Mesenchymal stem cell (in vitro differentiated cells and primary cell): ENCODE data around the gene LUC7L2.
A peak's percentile ranks its signal among the peaks of the same experiment; 100 is the strongest.

Experiments used
- DNase-seq: peaks from one replicate; pipeline ENCODE4 v3.0.0-alpha.2; 2013
- H2AFZ ChIP-seq: one replicate; pipeline ENCODE4 v1.6.1; 2013; ENCODE audit warnings: low read depth, mild to moderate bottlenecking, control low read depth, inconsistent platforms, low read length, moderate library complexity
- H2AK5ac ChIP-seq: 2 replicates; pipeline ENCODE4 v1.6.1; 2013; ENCODE audit warnings: low read length, moderate library complexity, mild to moderate bottlenecking, inconsistent platforms; ENCODE audit not compliant: severe bottlenecking
- H2BK120ac ChIP-seq: one replicate; pipeline ENCODE4 v1.6.1; 2013; ENCODE audit warnings: low read depth, mild to moderate bottlenecking, inconsistent platforms, low read length, moderate library complexity
- H2BK12ac ChIP-seq, 2 experiments: one replicate each; pipeline ENCODE4 v1.6.1; 2013; ENCODE audit warnings: inconsistent platforms in 2 of 2, low read length in 2 of 2, mild to moderate bottlenecking in 2 of 2, moderate library complexity in 2 of 2, control low read depth in 1 of 2
- H2BK15ac ChIP-seq: one replicate; pipeline ENCODE4 v1.6.1; 2013; ENCODE audit warnings: mild to moderate bottlenecking, low read depth, inconsistent platforms; ENCODE audit not compliant: poor library complexity, severe bottlenecking
- H2BK5ac ChIP-seq: 2 replicates; pipeline ENCODE4 v1.6.1; 2013; ENCODE audit warnings: low read depth, mild to moderate bottlenecking, low read length, control low read depth, inconsistent platforms; ENCODE audit not compliant: poor library complexity, severe bottlenecking
- H3K14ac ChIP-seq, 2 experiments: one replicate each; pipeline ENCODE4 v1.6.1; 2013; ENCODE audit warnings: inconsistent platforms in 2 of 2, low read length in 2 of 2, control low read depth in 1 of 2, mild to moderate bottlenecking in 1 of 2, moderate library complexity in 1 of 2
- H3K18ac ChIP-seq, 2 experiments: one replicate each; pipeline ENCODE4 v1.6.1; 2013; ENCODE audit warnings: inconsistent platforms in 2 of 2, low read length in 2 of 2, control low read depth in 1 of 2, low read depth in 1 of 2, mild to moderate bottlenecking in 1 of 2
- H3K23ac ChIP-seq, 2 experiments: one replicate each; pipeline ENCODE4 v1.6.1; 2013; ENCODE audit warnings: inconsistent platforms in 2 of 2, low read length in 2 of 2, mild to moderate bottlenecking in 2 of 2, moderate library complexity in 2 of 2, control low read depth in 1 of 2
- H3K27ac ChIP-seq: 2 replicates; pipeline ENCODE4 v1.5.1; 2013; ENCODE audit warnings: mild to moderate bottlenecking, moderate library complexity, low read length, control low read depth, inconsistent platforms; ENCODE audit not compliant: poor library complexity, severe bottlenecking
- H3K27me3 ChIP-seq, 2 experiments: 2 replicates each; pipeline versions ENCODE4 v1.6.1 to v1.7.0; 2013; ENCODE audit warnings: low read length in 2 of 2, mild to moderate bottlenecking in 2 of 2, moderate library complexity in 2 of 2, control low read depth in 1 of 2, inconsistent platforms in 1 of 2; ENCODE audit not compliant: control insufficient read depth in 1 of 2, insufficient read depth in 1 of 2
- H3K36me3 ChIP-seq, 2 experiments: 2 replicates each; pipeline versions ENCODE4 v1.6.1 to v1.7.0; 2013; ENCODE audit warnings: low read length in 2 of 2, control low read depth in 1 of 2, inconsistent platforms in 1 of 2, low read depth in 1 of 2, mild to moderate bottlenecking in 1 of 2; ENCODE audit not compliant: insufficient read depth in 2 of 2, control insufficient read depth in 1 of 2
- H3K4ac ChIP-seq, 2 experiments: one replicate each; pipeline ENCODE4 v1.6.1; 2013; ENCODE audit warnings: inconsistent platforms in 2 of 2, low read length in 2 of 2, mild to moderate bottlenecking in 2 of 2, moderate library complexity in 2 of 2, control low read depth in 1 of 2, low read depth in 1 of 2
- H3K4me1 ChIP-seq: 2 replicates; pipeline ENCODE4 v1.6.1; 2013; ENCODE audit warnings: low read depth, low read length, control low read depth; ENCODE audit not compliant: control insufficient read depth, insufficient read depth
- H3K4me2 ChIP-seq: 2 replicates; pipeline ENCODE4 v1.6.1; 2013; ENCODE audit warnings: low read length, mild to moderate bottlenecking, inconsistent platforms; ENCODE audit not compliant: poor library complexity, severe bottlenecking
- H3K4me3 ChIP-seq, 2 experiments: 2 replicates each; pipeline versions ENCODE4 v1.5.1 to v1.7.0; 2013; ENCODE audit warnings: low read length in 2 of 2, mild to moderate bottlenecking in 2 of 2, control low read depth in 1 of 2, low read depth in 1 of 2; ENCODE audit not compliant: insufficient read depth in 1 of 2
- H3K79me1 ChIP-seq: replicated peaks from 2 replicates; pipeline ENCODE4 v1.6.1; 2013; ENCODE audit warnings: mild to moderate bottlenecking, control low read depth, low read length, inconsistent platforms; ENCODE audit not compliant: poor library complexity, severe bottlenecking
- H3K9ac ChIP-seq: 2 replicates; pipeline ENCODE4 v1.7.0; 2013; ENCODE audit warnings: mild to moderate bottlenecking, low read length, moderate library complexity
- H3K9me3 ChIP-seq: 2 replicates; pipeline ENCODE4 v1.7.0; 2013; ENCODE audit warnings: mild to moderate bottlenecking, low read length; ENCODE audit not compliant: control insufficient read depth
- H4K8ac ChIP-seq: one replicate; pipeline ENCODE4 v1.6.1; 2013; ENCODE audit warnings: inconsistent platforms, mild to moderate bottlenecking, low read length, moderate library complexity
- H4K91ac ChIP-seq: one replicate; pipeline ENCODE4 v1.6.1; 2013; ENCODE audit warnings: mild to moderate bottlenecking, low read length, inconsistent platforms
- WGBS: methylation state at CpG from one replicate; pipeline ENCODE4 v1.1.7; 2013; ENCODE audit warnings: mixed read lengths; 5-methylcytosine and 5-hydroxymethylcytosine counted together

The LUC7L2 gene

DNA sequence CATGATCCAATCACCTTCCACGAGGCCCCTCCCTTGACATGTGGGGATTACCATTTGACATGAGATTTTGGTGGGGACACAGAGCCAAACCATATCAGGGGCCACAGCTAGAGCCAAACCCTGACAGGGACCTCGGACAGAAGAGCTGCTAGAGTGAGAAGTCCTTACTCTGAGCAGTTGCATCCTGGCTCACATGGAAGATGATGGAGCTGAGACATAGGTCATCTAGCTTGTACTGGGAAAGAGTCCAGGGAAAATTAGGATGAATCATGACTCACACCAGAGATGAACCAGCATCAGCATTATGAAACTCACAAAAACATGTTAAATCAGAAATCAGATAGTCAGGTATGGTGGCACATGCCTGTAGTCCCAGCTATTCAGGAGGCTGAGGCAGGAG lies 31.3 kb upstream of the LUC7L2 start:
- Histone ChIP-seq H2BK120ac (no peak overlapping the region), H3K4ac (no peak overlapping the region), H2BK5ac (no peak overlapping the region), H2AK5ac (no peak overlapping the region), H3K27ac (no peak overlapping the region), H3K4me1 (no peaks in the 10 kb centered on the region), H3K4me3 (no peak overlapping the region), H2BK12ac (no peak overlapping the region), H3K18ac (no peak overlapping the region), H4K8ac (no peak overlapping the region), H2AFZ (no peak overlapping the region), H2BK15ac (no peak overlapping the region), H3K23ac (no peak overlapping the region), H3K14ac (no peak overlapping the region), H3K27me3 (no peaks in the 10 kb centered on the region), H3K79me1 (no peaks in the 10 kb centered on the region), H3K36me3 (no peaks in the 10 kb centered on the region), H3K9me3 (no peaks in the 10 kb centered on the region), H3K4me2 (no peak overlapping the region), H3K9ac (peak overlapping the region; percentile 27), H4K91ac (no peak overlapping the region)
- WGBS, result 78% methylated on average over 2 of the region's 2 CpGs
- DNase-seq, result peak; percentile 14

DNA sequence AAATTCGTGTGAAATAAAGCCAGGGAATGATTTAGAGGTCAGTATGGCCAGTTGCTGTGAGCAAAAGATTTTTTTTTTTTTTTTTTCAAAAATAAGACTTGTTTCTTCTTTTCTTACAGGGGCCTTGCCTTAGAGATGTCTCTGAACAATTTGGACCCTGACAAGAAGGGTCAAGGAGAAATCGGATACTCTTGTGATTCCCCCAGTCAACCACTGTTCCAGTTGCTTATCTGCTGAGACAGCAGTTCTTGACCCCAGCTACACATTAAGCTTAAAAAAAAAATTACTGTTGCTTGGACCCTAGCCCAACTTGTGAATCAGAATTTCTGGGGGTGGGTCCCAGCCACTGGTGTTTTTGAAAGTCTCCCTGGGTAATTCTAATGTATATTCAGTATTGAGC lies 30.6 kb upstream of the LUC7L2 start:
- H3K9ac ChIP-seq, result peak overlapping the region; percentile 27
- no peaks in the 10 kb centered on the region for H3K27me3 ChIP-seq
- no peak overlapping the region for H2AK5ac ChIP-seq
- no peaks in the 10 kb centered on the region for H3K36me3 ChIP-seq
- no peak overlapping the region for H4K8ac ChIP-seq
- no peak overlapping the region for H2BK15ac ChIP-seq
- no peak overlapping the region for H4K91ac ChIP-seq
- H3K4me2 ChIP-seq, result no peak overlapping the region
- no peak overlapping the region for H3K4ac ChIP-seq
- H3K18ac ChIP-seq, result no peak overlapping the region
- no peak overlapping the region for H3K14ac ChIP-seq
- H2BK5ac ChIP-seq, result no peak overlapping the region
- H3K4me3 ChIP-seq, result no peak overlapping the region
- WGBS, result 100% methylated on average over 1 of the region's 2 CpGs
- no peak for DNase-seq
- no peak overlapping the region for H2BK120ac ChIP-seq
- no peaks in the 10 kb centered on the region for H3K4me1 ChIP-seq
- no peaks in the 10 kb centered on the region for H3K79me1 ChIP-seq
- H3K9me3 ChIP-seq, result no peaks in the 10 kb centered on the region
- H2BK12ac ChIP-seq, result no peak overlapping the region
- no peak overlapping the region for H2AFZ ChIP-seq
- no peak overlapping the region for H3K23ac ChIP-seq
- H3K27ac ChIP-seq, result no peak overlapping the region

DNA sequence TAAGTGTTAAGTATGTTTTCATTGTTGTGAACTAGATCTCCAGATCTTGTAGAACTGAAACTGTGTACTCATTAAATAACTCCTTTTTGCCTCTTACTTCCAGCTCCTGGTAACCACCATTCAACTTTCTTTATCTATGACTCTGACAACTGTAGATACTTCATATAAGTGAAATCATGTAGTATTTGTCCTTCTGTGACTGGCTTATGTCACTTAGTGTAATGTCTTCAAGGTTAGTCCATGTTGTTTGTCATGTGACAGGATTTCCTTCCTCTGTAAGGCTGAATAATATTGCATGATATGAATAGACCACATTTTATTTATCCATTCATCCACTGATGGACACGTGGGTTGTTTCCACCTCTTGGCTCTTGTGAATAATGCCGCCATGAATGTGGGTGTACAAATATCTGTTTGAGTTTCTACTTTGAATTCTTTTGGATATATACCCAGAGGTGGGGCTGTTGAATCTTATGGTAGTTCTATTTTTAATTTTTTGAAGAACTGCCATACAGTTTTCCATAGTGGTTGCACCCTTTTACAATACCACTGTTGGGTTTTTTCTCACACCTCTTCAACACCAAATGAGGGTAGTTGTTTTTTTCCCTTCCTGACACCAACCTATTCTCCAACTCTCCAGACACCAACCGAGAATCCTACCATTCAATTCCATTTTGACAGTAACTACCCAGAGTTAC lies 29.2 kb upstream of the LUC7L2 start:
- no peak overlapping the region for H3K14ac ChIP-seq
- H4K91ac ChIP-seq, result no peak overlapping the region
- H2BK120ac ChIP-seq, result no peak overlapping the region
- H3K4me3 ChIP-seq, result no peak overlapping the region
- H2BK5ac ChIP-seq, result no peak overlapping the region
- no peaks in the 10 kb centered on the region for H3K36me3 ChIP-seq
- no peak overlapping the region for H3K23ac ChIP-seq
- no peak overlapping the region for H3K9ac ChIP-seq
- no peak overlapping the region for H2AK5ac ChIP-seq
- no peak for DNase-seq
- no peak overlapping the region for H3K18ac ChIP-seq
- no peak overlapping the region for H3K4me2 ChIP-seq
- no peaks in the 10 kb centered on the region for H3K79me1 ChIP-seq
- no peak overlapping the region for H3K27ac ChIP-seq
- H3K4ac ChIP-seq, result no peak overlapping the region
- no peaks in the 10 kb centered on the region for H3K27me3 ChIP-seq
- H3K4me1 ChIP-seq, result no peaks in the 10 kb centered on the region
- no peak overlapping the region for H2AFZ ChIP-seq
- no peak overlapping the region for H2BK15ac ChIP-seq
- no peaks in the 10 kb centered on the region for H3K9me3 ChIP-seq
- H2BK12ac ChIP-seq, result no peak overlapping the region
- 88% methylated on average over 3 of the region's 3 CpGs for whole genome bisulfite sequencing
- no peak overlapping the region for H4K8ac ChIP-seq

DNA sequence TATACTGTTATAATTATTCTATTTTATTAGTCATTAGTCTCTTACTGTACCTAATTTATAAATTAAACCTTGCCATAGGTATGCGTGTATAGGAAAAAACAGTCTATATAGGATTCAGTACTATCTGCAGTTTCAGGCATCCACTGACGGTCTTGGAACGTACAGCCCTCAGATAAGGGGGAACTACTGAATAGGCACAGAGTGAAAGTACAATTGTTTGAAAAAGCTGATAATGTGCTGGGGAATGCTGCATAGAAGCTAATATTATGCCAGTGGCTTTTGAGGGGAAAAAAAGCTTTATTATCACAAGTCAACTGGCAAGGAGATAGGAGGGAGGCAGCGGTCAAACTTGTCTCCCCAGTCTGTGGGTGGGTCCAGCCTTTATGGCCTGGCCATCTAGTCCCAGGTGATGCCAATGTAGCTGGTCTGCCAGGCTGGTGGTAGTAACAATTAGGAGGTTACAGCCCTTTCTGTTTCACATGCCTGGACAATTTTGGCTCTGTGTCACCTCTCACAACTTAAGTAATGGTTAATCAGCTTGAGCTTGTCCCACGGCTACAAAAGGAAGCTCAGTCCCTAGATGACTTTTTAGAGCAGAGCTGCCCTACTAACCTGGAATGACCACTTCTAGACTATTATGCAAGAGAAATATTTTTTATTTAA lies 26.9 kb upstream of the LUC7L2 start:
- WGBS, result 89% methylated on average over 5 of the region's 5 CpGs

More for the DNA sequence above, 26.9 kb upstream of the LUC7L2 start:
- H2BK5ac ChIP-seq, result no peak overlapping the region
- no peaks in the 10 kb centered on the region for H3K79me1 ChIP-seq
- H3K23ac ChIP-seq, result no peak overlapping the region
- no peak overlapping the region for H4K8ac ChIP-seq
- no peak overlapping the region for H4K91ac ChIP-seq
- H2BK120ac ChIP-seq, result no peak overlapping the region
- DNase-seq, result no peak
- H2AK5ac ChIP-seq, result no peak overlapping the region
- no peak overlapping the region for H3K9ac ChIP-seq
- H3K9me3 ChIP-seq, result no peaks in the 10 kb centered on the region
- H3K27ac ChIP-seq, result no peak overlapping the region
- no peak overlapping the region for H2AFZ ChIP-seq
- no peak overlapping the region for H3K14ac ChIP-seq
- H3K4me1 ChIP-seq, result no peaks in the 10 kb centered on the region
- H3K4me2 ChIP-seq, result no peak overlapping the region
- no peak overlapping the region for H2BK12ac ChIP-seq
- H3K18ac ChIP-seq, result no peak overlapping the region
- H3K4me3 ChIP-seq, result no peak overlapping the region
- no peaks in the 10 kb centered on the region for H3K27me3 ChIP-seq
- H3K36me3 ChIP-seq, result no peaks in the 10 kb centered on the region
- no peak overlapping the region for H3K4ac ChIP-seq
- no peak overlapping the region for H2BK15ac ChIP-seq
